Caco-2 (cell line): ENCODE results near the gene LRRC7. TPM values are rescaled to one million over a fixed set of nuclear protein-coding genes. Genes with fewer than 3 reads are reported as not detected.

Source experiments
- BruUV-seq: library from RNA; stranded (reverse); fragments of 400-500 nt; replicated peaks from 2 replicates; lab custom pipeline; 2021; lab: Mats Ljungman, UMichigan
- CTCF ChIA-PET: fragments of 300-600 bp; sonication (Branson Sonifier 250); formaldehyde crosslinking; loops from one replicate; lab custom pipeline; 2022; ENCODE audit warnings: antibody characterized with exemption; lab: Charles Lee
- POLR2A ChIA-PET: fragments of 300-600 bp; sonication (Branson Sonifier 250); formaldehyde crosslinking; loops from one replicate; lab custom pipeline; 2022; ENCODE audit warnings: antibody characterized with exemption; lab: Charles Lee
- DNase-seq, 2 experiments: peaks; one replicate each; pipeline versions ENCODE4 v3.0.0 to v3.0.0-alpha.2; 2020 to 2022
- H3K27me3 ChIP-seq: replicated peaks from 2 replicates; pipeline ENCODE4 v1.6.0; 2011; ENCODE audit warnings: low read length; ENCODE audit not compliant: control insufficient read depth, insufficient read depth
- H3K36me3 ChIP-seq: 2 replicates; pipeline ENCODE4 v1.5.1; 2011; ENCODE audit warnings: low read length; ENCODE audit not compliant: control insufficient read depth, insufficient read depth
- H3K4me1 ChIP-seq: fragments of 250-450 bp; sonication (Bioruptor Pico); 2 replicates; pipeline ENCODE4 v1.5.1; 2020; ENCODE audit warnings: mild to moderate bottlenecking
- H3K4me3 ChIP-seq: 2 replicates; pipeline ENCODE4 v1.5.1; 2011; ENCODE audit warnings: low read depth, mild to moderate bottlenecking, control low read depth, low read length
- H3K9me3 ChIP-seq: fragments of 250-450 bp; sonication (Bioruptor Pico); 2 replicates; pipeline ENCODE4 v1.5.1; 2020; ENCODE audit warnings: mild to moderate bottlenecking, moderate library complexity
- H3K27ac Mint-ChIP-seq: one replicate; pipeline ENCODE4 v1.8.0; 2022; ENCODE audit warnings: mixed read lengths; ENCODE audit not compliant: unreplicated experiment
- H3K27me3 Mint-ChIP-seq: one replicate; pipeline ENCODE4 v1.8.0; 2022; ENCODE audit warnings: mixed read lengths; ENCODE audit not compliant: insufficient read depth, unreplicated experiment
- H3K36me3 Mint-ChIP-seq: one replicate; pipeline ENCODE4 v1.8.0; 2022; ENCODE audit warnings: mild to moderate bottlenecking, mixed read lengths; ENCODE audit not compliant: insufficient read depth, unreplicated experiment
- H3K4me1 Mint-ChIP-seq: one replicate; pipeline ENCODE4 v1.8.0; 2022; ENCODE audit warnings: low read depth, mixed read lengths; ENCODE audit not compliant: unreplicated experiment
- H3K4me3 Mint-ChIP-seq: one replicate; pipeline ENCODE4 v1.8.0; 2022; ENCODE audit warnings: mild to moderate bottlenecking, moderate library complexity, mixed read lengths; ENCODE audit not compliant: unreplicated experiment
- H3K9me3 Mint-ChIP-seq: one replicate; pipeline ENCODE4 v1.8.0; 2022; ENCODE audit warnings: mixed read lengths; ENCODE audit not compliant: unreplicated experiment
- intact Hi-C: fragments of 100-400 bp; cut with micrococcal nuclease; formaldehyde crosslinking; loops from one replicate; pipeline ENCODE4 v1.10.0; 2022; ENCODE audit not compliant: unreplicated experiment
- total RNA-seq: library from RNA; stranded (reverse); gene quantifications from 2 replicates; pipeline ENCODE4 v1.2.3, GENCODE V29; 2022
- TF ChIP-seq, protein P1 (sequence below), 2 experiments: fragments of 200-600 bp in 1 of 2; IDR thresholded peaks; 1 replicate in 1 of 2; 2 replicates in 1 of 2; pipeline versions ENCODE4 v1.5.1 to v1.8.0; 2011 to 2022; ENCODE audit warnings: antibody characterized with exemption in 1 of 2, control low read depth in 1 of 2, inconsistent platforms in 1 of 2, low read depth in 1 of 2, low read length in 1 of 2, mild to moderate bottlenecking in 1 of 2, moderate library complexity in 1 of 2; ENCODE audit not compliant: insufficient read depth in 1 of 2, severe bottlenecking in 1 of 2, unreplicated experiment in 1 of 2

Gene LRRC7
- total RNA-seq, 1 experiment from 2014 or later = 8.5 TPM

DNA sequence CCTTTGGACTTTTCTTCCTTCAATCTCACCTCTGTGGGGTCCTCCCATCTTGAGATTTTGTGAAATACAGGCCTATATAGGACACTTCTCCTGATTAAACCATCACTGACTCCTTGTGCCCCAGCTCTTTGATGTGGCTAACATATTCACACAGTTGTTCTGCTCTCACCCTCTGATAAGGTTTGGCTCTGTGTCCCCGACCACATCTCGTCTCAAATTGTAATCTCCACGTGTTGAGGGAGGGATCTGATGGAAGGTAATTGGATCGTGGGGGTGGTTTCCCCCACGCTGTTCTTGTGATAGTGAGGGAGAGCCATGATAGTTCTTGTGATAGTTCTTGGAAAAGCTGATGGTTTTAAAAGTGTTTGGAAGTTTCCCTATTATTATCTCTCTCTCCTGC is 19.7 kb downstream of the LRRC7 start:
- ChIA-PET POLR2A (no interaction called here), CTCF (no interaction called here)
- no peak overlapping the region for H3K4me3 ChIP-seq
- no peaks in the 10 kb centered on the region for H3K27me3 Mint-ChIP-seq
- no peaks in the 10 kb centered on the region for H3K36me3 ChIP-seq
- TF ChIP-seq, protein P1, sequence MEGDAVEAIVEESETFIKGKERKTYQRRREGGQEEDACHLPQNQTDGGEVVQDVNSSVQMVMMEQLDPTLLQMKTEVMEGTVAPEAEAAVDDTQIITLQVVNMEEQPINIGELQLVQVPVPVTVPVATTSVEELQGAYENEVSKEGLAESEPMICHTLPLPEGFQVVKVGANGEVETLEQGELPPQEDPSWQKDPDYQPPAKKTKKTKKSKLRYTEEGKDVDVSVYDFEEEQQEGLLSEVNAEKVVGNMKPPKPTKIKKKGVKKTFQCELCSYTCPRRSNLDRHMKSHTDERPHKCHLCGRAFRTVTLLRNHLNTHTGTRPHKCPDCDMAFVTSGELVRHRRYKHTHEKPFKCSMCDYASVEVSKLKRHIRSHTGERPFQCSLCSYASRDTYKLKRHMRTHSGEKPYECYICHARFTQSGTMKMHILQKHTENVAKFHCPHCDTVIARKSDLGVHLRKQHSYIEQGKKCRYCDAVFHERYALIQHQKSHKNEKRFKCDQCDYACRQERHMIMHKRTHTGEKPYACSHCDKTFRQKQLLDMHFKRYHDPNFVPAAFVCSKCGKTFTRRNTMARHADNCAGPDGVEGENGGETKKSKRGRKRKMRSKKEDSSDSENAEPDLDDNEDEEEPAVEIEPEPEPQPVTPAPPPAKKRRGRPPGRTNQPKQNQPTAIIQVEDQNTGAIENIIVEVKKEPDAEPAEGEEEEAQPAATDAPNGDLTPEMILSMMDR (IDR thresholded peaks at IDR 0.05; ENCODE audit: insufficient read depth in 1 of 2, low read depth in 1 of 2, low read length in 1 of 2, severe bottlenecking in 1 of 2, unreplicated experiment in 1 of 2) = no peak
- H3K9me3 Mint-ChIP-seq = no peaks in the 10 kb centered on the region
- no peaks in the 10 kb centered on the region for H3K27me3 ChIP-seq
- H3K36me3 Mint-ChIP-seq = no peaks in the 10 kb centered on the region
- no peaks in the 10 kb centered on the region for H3K9me3 ChIP-seq
- no peaks in the 10 kb centered on the region for H3K4me1 Mint-ChIP-seq
- no peak overlapping the region for H3K4me3 Mint-ChIP-seq
- no TSS peak for BruUV-seq
- no peak for DNase-seq
- intact Hi-C loops = no loop called here
- H3K27ac Mint-ChIP-seq = no peak overlapping the region
- H3K4me1 ChIP-seq = no peaks in the 10 kb centered on the region

DNA sequence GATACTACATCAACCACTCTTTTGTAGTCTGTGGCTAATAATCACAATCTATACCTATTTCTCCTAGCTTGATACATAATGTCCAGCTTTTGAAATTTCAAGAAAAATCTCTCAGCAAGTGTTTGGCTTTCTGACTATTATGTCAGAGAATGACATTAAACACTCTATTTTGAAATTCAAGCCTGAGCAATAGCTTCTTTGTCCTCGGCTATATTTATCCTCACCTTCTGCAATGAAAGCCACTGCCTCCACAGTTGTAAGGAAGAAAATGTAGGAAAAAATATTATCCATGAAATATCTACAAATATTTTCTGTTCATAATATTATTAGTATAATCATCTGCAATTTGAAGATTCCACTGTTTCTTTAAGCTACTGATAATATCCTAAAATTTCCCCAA is 22.1 kb downstream of the LRRC7 start:
- CTCF ChIA-PET = no interaction called here
- Mint-ChIP-seq H3K27ac (no peak overlapping the region), H3K4me3 (no peak overlapping the region)

DNA sequence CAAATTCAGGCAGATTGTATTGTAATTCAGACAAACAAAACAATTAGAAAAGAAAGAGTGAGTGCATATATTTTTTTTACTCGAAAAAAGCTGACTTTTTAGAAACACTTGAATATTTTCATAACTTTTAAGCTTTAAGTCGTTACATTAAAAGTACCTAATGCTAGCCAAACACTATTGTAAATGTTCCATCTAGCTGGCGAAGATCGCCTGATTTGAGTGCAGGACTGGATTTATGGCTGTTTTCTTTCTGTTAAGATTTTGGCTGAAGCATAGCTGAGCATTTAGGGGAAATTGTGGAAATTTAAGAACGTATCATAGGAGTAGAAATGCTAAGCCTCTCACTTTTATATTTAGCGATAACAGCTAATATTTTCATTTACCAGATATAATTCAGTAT is 24.6 kb downstream of the LRRC7 start:
- no peak overlapping the region for H3K4me3 ChIP-seq
- no peaks in the 10 kb centered on the region for H3K9me3 ChIP-seq
- H3K27me3 Mint-ChIP-seq = no peaks in the 10 kb centered on the region
- no peaks in the 10 kb centered on the region for H3K4me1 ChIP-seq
- H3K36me3 ChIP-seq = no peaks in the 10 kb centered on the region
- POLR2A ChIA-PET = no interaction called here
- no peak overlapping the region for H3K27ac Mint-ChIP-seq
- no peak overlapping the region for H3K4me3 Mint-ChIP-seq
- BruUV-seq = no TSS peak
- CTCF ChIA-PET = no interaction called here
- H3K9me3 Mint-ChIP-seq = no peaks in the 10 kb centered on the region
- no peaks in the 10 kb centered on the region for H3K27me3 ChIP-seq
- no peak for DNase-seq
- H3K4me1 Mint-ChIP-seq = no peaks in the 10 kb centered on the region
- intact Hi-C loops = no loop called here
- no peaks in the 10 kb centered on the region for H3K36me3 Mint-ChIP-seq
- TF ChIP-seq, protein P1 (IDR thresholded peaks at IDR 0.05; ENCODE audit: insufficient read depth in 1 of 2, low read depth in 1 of 2, low read length in 1 of 2, severe bottlenecking in 1 of 2, unreplicated experiment in 1 of 2) = no peak

More for the DNA sequence above, 22.1 kb downstream of the LRRC7 start:
- no TSS peak for BruUV-seq
- TF ChIP-seq, protein P1 (IDR thresholded peaks at IDR 0.05; ENCODE audit: insufficient read depth in 1 of 2, low read depth in 1 of 2, low read length in 1 of 2, severe bottlenecking in 1 of 2, unreplicated experiment in 1 of 2) = no peak
- Histone ChIP-seq H3K27me3 (no peaks in the 10 kb centered on the region), H3K36me3 (no peaks in the 10 kb centered on the region), H3K4me1 (no peaks in the 10 kb centered on the region), H3K9me3 (no peaks in the 10 kb centered on the region), H3K4me3 (no peak overlapping the region)
- no peaks in the 10 kb centered on the region for H3K4me1 Mint-ChIP-seq
- H3K9me3 Mint-ChIP-seq = no peaks in the 10 kb centered on the region
- no peaks in the 10 kb centered on the region for H3K27me3 Mint-ChIP-seq
- no peaks in the 10 kb centered on the region for H3K36me3 Mint-ChIP-seq
- intact Hi-C loops = no loop called here
- POLR2A ChIA-PET = no interaction called here
- no peak for DNase-seq
